ENCODE results near the gene RDX.

The RDX gene

DNA sequence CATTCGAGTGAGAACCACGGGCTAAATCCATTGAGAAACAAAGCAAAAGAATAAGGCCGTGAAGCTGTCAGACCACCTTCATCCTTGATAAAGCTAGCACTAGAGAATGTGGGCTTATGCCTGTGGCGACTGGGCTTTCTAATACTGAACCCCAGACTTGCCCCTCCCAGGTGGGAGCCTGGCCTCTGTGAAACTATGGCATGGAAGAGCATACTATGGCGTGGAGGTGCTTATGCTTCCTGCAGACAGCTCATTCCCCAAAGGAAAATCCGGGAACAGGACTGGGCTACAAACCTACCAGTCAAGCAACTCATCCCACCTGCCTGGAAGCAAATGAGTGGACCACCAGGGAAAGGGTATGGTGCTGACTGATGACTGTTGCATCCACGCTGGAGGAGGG lies 110.8 kb downstream of the RDX start:
- no peaks in the 10 kb centered on the region for H3K4me1 ChIP-seq (ENCODE audit: insufficient read depth, low read length, severe bottlenecking)
- no peaks in the 10 kb centered on the region for H3K9me3 ChIP-seq (ENCODE audit: low read length)
- no peaks in the 10 kb centered on the region for H3K36me3 ChIP-seq (ENCODE audit: insufficient read depth, low read length)
- H4K20me1 ChIP-seq (ENCODE audit: insufficient read depth, low read length), result no peaks in the 10 kb centered on the region
- H3K4me3 ChIP-seq (ENCODE audit: low read depth, low read length, poor library complexity, severe bottlenecking), result no peak overlapping the region
- no peaks in the 10 kb centered on the region for H3F3A ChIP-seq (ENCODE audit: insufficient read depth, low read length)
- H3K4me2 ChIP-seq (ENCODE audit: low read length), result no peak overlapping the region
- H3K27ac ChIP-seq (ENCODE audit: low read depth, low read length, poor library complexity, severe bottlenecking), result no peak overlapping the region
- no peak overlapping the region for H3K9ac ChIP-seq (ENCODE audit: low read length)
- H3K27me3 ChIP-seq (ENCODE audit: insufficient read depth, low read length), result no peaks in the 10 kb centered on the region
- H3K9me2 ChIP-seq (ENCODE audit: low read depth, low read length), result no peaks in the 10 kb centered on the region
- H2AFZ ChIP-seq (ENCODE audit: low read length), result no peak overlapping the region
- TF ChIP-seq, protein P1, sequence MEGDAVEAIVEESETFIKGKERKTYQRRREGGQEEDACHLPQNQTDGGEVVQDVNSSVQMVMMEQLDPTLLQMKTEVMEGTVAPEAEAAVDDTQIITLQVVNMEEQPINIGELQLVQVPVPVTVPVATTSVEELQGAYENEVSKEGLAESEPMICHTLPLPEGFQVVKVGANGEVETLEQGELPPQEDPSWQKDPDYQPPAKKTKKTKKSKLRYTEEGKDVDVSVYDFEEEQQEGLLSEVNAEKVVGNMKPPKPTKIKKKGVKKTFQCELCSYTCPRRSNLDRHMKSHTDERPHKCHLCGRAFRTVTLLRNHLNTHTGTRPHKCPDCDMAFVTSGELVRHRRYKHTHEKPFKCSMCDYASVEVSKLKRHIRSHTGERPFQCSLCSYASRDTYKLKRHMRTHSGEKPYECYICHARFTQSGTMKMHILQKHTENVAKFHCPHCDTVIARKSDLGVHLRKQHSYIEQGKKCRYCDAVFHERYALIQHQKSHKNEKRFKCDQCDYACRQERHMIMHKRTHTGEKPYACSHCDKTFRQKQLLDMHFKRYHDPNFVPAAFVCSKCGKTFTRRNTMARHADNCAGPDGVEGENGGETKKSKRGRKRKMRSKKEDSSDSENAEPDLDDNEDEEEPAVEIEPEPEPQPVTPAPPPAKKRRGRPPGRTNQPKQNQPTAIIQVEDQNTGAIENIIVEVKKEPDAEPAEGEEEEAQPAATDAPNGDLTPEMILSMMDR (IDR thresholded peaks at IDR 0.05; ENCODE audit: low read length), result no peak
- no peak for TF ChIP-seq EZH2 (IDR thresholded peaks at IDR 0.05; ENCODE audit: borderline replicate concordance, low read length)
- no peaks in the 10 kb centered on the region for H3K79me2 ChIP-seq (ENCODE audit: insufficient read depth, low read length)

- Histone ChIP-seq H3K9ac (ENCODE audit: low read length) (no peak overlapping the region), H2AFZ (ENCODE audit: low read length) (no peak overlapping the region), H3K9me3 (ENCODE audit: low read length) (no peaks in the 10 kb centered on the region), H3K9me2 (ENCODE audit: low read depth, low read length) (no peaks in the 10 kb centered on the region), H3K36me3 (ENCODE audit: insufficient read depth, low read length) (no peaks in the 10 kb centered on the region), H3K27me3 (ENCODE audit: insufficient read depth, low read length) (no peaks in the 10 kb centered on the region), H3K4me3 (ENCODE audit: low read depth, low read length, poor library complexity, severe bottlenecking) (no peak overlapping the region), H3F3A (ENCODE audit: insufficient read depth, low read length) (no peaks in the 10 kb centered on the region), H3K4me1 (ENCODE audit: insufficient read depth, low read length, severe bottlenecking) (no peaks in the 10 kb centered on the region), H3K79me2 (ENCODE audit: insufficient read depth, low read length) (no peaks in the 10 kb centered on the region), H3K27ac (ENCODE audit: low read depth, low read length, poor library complexity, severe bottlenecking) (no peak overlapping the region), H4K20me1 (ENCODE audit: insufficient read depth, low read length) (no peaks in the 10 kb centered on the region), H3K4me2 (ENCODE audit: low read length) (no peak overlapping the region)
- TF ChIP-seq, protein P1 (IDR thresholded peaks at IDR 0.05; ENCODE audit: low read length), result no peak
- no peak for TF ChIP-seq EZH2 (IDR thresholded peaks at IDR 0.05; ENCODE audit: borderline replicate concordance, low read length)
Observed at GRCh38 chr11:110185121-110185591, 111.3 kb downstream of the RDX start.

DNA sequence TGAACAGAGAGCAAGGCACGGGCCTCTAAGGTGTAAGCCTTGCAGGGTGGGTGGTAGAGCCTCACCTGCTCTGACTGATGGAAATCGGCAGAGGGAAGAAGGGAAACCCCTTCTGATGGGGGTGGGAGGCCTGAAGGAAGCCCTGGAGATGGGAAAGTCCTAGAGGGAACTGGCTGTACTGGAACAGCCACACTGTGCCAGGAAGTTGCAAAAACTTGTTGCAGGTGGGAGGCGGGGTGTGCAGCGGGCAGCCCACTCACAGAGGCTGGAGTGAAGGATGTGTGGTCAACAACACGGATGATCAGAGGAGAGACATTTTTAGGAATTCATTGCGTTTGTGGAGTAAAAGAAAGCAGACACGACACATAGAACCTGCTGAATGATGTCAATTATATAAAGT lies 112.0 kb downstream of the RDX start:
- H3K36me3 ChIP-seq (ENCODE audit: insufficient read depth, low read length), result no peaks in the 10 kb centered on the region
- no peaks in the 10 kb centered on the region for H3F3A ChIP-seq (ENCODE audit: insufficient read depth, low read length)
- no peaks in the 10 kb centered on the region for H3K79me2 ChIP-seq (ENCODE audit: insufficient read depth, low read length)
- no peak overlapping the region for H3K27ac ChIP-seq (ENCODE audit: low read depth, low read length, poor library complexity, severe bottlenecking)
- H3K9me3 ChIP-seq (ENCODE audit: low read length), result no peaks in the 10 kb centered on the region
- no peak overlapping the region for H3K4me3 ChIP-seq (ENCODE audit: low read depth, low read length, poor library complexity, severe bottlenecking)
- no peaks in the 10 kb centered on the region for H3K9me2 ChIP-seq (ENCODE audit: low read depth, low read length)
- TF ChIP-seq, protein P1 (IDR thresholded peaks at IDR 0.05; ENCODE audit: low read length), result no peak
- no peak for TF ChIP-seq EZH2 (IDR thresholded peaks at IDR 0.05; ENCODE audit: borderline replicate concordance, low read length)
- no peaks in the 10 kb centered on the region for H3K4me1 ChIP-seq (ENCODE audit: insufficient read depth, low read length, severe bottlenecking)
- no peak overlapping the region for H3K9ac ChIP-seq (ENCODE audit: low read length)
- no peak overlapping the region for H3K4me2 ChIP-seq (ENCODE audit: low read length)
- no peak overlapping the region for H2AFZ ChIP-seq (ENCODE audit: low read length)
- H4K20me1 ChIP-seq (ENCODE audit: insufficient read depth, low read length), result no peaks in the 10 kb centered on the region
- H3K27me3 ChIP-seq (ENCODE audit: insufficient read depth, low read length), result no peaks in the 10 kb centered on the region

Data from OCI-LY1 (cell line).